HK-2 (cell line): ENCODE measurements around the gene SYCE3.
A peak's percentile ranks its signal among the peaks of the same experiment; 100 is the strongest.

Experiments
- DNase-seq: peaks from one replicate; pipeline ENCODE4 v3.0.0-alpha.2; 2018; ENCODE audit not compliant: unreplicated experiment

Gene SYCE3

DNA sequence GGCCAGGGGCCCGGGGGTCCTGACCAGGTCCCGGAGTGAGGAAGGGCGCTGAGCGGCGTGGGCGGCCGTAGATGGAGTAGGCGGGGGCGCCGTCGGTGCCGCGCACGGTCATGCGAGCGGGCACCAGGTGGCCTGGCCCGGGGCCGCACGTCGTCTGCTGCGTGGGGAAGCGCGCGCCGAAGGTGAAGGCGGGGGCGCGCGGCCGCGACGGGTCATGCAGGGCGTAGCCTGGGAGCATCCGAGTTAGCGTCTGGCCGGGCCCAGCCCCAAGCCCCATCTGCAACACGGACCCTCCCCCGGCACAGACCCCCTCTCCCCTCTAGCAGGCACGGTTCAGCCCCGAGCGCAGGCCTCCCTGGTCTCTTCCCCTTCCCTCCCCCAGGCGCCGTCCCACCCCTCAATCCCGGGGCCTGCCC is 31.2 kb downstream of the SYCE3 start:
- DNase-seq = peak; percentile 72

DNA sequence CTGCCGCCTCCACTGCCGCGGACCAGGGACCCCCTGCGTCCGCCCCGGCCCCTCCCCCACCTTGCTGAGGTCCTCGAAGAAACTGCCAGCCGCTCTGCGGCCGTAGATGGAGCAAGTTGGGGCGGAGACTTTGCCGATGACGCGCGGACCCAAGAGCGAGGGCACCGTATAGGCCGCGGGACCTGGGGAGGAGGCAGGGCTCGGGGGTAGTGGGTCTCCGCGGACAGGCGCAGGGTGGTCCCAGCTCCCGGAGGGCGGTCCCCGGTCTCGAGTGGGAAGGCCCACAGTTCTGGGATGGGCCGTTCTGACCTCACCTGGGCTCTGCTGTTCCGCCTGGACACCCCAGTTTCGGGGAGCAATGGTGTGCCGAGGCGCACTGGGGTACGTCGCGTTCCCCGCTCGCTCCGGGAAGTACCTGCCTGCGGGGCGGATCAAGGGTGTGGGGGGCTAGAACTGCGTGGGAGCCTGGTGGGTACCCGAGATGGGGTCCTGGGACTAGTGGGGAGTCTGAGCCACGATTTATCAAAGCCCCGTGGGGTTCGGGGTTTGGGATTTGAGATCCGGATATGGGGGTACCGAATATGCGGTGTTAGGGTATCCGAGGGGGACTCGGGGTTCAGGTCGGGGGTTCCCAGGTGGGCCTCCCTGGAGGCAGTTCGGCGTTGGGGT is 31.7 kb downstream of the SYCE3 start:
- peak; percentile 85 for DNase-seq

DNA sequence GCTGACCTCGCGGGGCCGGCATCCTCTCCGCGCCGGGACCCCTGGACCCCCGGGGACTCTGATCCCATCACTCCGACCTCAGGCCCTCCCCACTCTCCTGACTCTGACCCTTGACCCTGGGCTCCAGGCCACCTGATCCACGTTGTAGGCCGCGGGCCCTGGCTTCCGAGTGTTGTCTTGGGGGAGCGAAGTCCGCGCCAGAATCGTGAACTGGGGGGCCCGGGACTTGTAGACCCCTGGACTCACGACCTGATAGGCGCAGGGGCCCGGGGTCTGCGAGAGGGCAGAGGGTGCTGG is 32.2 kb downstream of the SYCE3 start:
- DNase-seq = no peak

GRCh38 chr22:50529897-50530579 is 32.7 kb downstream of the SYCE3 start, which contains the start of gene TYMP:
Gene TYMP (minus strand): TSS chr22:50530012. CDS start chr22:50529709, 303 bp downstream.
- DNase-seq = peak; percentile 73

DNA sequence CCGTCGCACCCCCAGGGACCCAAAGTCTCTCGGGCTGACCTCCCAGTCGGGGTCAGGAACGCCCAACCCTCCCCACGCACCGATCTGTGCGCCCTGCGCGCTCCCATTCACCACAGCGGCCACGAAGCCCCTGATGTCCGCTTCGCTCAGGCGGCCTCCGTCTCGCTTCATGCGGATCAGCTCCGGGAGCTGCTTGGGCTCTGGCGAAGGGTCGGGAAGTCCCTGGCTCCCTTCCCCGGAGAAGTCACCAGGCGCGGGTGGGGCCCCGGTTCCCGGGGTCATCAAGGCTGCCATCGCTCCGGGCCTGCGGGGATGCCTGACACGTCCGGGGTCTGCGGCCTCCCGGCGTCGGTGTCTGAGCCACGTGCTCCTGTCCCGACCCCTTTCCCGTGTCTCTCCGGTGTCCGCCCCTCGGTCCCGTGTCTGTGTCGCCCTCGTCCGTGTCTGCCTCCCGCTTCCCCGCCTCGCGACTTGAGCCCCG is 33.3 kb downstream of the SYCE3 start:
- DNase-seq = no peak

GRCh38 chr22:50528682-50529415 is 33.9 kb downstream of the SYCE3 start:
- DNase-seq = no peak

DNA sequence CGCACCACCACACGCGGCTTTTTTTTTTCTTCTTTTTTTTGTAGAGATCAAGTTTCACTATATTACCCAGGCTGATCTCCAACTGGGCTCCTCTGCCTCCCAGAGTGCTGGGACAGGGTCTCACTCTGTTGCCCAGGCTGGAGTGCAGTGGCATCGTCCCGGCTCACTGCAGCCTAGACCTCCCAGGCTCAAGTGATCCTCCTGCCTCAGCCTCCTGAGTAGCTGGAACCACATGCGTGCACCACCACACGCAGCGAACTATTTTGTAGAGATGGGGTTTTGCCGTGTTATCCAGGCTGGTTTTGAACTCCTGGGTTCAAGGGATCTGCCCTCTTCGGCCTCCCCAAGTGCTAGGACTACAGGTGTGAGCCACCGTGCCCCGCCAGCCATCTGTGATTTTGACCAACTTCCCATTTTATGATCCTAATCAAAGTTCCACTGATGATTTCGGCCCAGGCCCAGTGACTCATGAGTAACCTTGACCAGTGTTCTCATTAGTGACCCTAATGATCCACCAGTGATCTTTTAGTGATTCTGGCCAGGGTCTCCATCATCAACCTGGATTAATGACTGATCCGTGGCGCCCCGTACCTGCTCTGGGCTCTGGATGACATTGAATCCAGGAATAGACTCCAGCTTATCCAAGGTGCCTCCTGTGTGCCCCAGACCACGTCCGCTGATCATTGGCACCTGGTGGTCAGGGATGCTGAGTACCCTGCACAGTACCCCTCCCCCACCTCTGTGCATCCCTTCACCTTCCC is 34.6 kb downstream of the SYCE3 start:
- DNase-seq = no peak

GRCh38 chr22:50526834-50527801 is 35.6 kb downstream of the SYCE3 start:
- peak; percentile 55 for DNase-seq

DNA sequence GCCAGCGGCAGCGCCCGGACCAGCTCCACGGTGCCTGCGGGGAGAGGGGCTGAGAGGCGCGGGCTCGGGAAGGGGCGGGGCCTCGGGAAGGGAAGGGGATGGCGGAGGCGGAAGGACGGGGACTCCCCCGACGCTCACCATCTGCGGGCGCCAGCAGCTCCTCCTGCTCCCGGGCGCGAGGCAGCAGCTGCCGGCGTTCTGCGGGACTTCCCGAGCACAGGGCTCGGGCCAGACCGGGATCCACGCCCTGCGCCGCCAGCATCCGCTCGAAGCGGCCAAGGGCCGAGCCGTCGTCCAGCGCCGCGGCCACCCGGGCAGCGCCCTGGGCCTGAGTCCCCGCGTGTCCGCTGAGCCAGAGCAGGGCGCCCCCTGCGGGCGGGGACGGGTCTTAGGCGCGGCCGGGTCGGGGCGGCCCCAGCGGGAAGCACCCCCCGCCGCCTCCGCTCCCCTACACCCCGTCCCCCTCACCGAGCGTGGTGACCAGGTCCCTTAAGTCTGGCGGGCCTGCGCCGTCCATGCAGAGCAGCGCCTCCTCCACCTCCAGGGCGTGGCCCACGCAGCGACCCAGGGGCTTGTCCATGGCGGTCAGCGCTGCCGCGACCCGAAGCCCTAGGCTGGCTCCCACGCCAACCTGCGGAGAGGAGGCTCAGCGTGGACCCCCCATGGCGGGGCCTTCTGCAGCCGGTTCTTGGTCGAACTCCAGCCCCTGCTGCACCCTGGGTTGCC is 36.4 kb downstream of the SYCE3 start:
- DNase-seq = peak; percentile 77

DNA sequence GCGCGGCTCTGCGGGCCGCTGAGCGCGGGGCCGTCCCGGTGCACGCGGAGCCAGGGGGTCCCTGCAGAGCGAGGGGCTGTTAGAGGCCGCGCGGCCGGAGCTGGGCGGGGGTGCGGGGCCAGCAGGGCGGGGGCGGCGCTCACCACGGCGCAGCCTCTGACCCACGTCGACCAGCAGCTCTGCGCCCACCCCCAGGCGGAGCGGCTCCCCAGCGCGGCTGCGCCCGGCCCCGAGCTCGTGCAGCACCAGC is 36.9 kb downstream of the SYCE3 start:
- no peak for DNase-seq

- DNase-seq = peak; percentile 97
Measured at GRCh38 chr22:50525104-50525857, 37.4 kb downstream of the SYCE3 start, which contains the start of gene SCO2. Gene SCO2 (minus strand): TSS chr22:50525598. CDS start chr22:50524411, 1,187 bp downstream.

DNA sequence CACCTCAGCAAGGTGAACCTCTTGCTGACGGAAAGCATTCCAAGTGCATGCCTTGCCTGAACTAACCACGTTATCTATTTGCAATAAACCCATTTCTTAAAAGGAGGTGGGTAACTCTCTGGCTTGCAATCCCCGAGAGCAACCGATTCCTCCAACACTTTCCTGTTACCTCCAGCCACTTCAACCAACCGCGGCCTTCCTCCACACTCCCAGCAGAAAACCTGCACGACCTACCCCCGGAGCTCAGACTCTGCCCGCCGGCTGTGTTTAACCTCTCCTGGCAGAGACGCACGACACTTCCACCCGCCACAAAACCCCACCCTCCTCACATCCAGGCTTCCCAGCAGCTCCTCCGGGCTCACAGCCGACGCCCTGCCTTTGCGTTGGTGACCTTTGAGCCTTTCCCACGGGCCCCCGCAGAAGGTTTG is 38.0 kb downstream of the SYCE3 start:
- no peak for DNase-seq

DNA sequence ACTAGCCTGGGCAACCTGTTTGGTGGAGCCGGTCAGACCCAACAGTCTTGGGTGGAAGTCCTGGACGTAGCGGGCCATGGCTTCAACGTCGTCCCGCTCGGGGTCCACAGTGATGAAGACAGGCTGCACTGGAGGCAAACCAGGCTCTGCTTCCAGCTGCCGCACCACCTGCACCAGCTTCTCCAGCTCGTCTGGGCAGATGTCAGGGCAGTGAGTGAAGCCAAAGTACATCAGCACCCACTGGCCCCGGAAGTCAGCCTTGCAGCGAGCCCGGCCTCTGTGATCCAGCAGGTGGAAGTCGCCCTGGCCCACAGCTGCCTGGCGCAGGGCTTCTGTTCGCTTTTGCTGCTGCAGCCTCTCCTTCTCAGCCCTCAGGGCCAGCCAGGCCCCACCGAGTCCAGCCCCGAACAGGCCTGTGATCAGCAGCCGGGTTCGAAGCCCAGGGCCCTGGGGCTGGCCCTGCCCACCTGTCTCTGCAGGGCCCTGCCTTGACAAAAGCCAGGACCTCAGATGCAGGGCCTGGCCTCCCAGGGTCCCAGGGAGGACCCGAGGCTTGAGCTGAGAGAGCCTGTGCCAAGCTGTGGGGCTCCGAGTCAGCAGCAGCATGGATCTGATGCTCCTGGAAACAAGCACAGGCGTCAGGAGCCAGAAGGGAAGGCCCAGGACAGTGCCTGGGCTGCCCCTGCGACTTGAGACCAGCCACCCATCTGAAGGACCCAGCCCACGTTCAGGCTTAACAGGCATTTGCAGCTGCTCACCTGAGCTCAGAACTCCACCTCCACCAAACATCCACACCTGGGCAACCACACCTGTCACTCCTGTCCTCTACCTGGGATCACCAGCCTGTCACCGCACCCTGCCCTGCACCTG is 38.7 kb downstream of the SYCE3 start:
- no peak for DNase-seq

DNA sequence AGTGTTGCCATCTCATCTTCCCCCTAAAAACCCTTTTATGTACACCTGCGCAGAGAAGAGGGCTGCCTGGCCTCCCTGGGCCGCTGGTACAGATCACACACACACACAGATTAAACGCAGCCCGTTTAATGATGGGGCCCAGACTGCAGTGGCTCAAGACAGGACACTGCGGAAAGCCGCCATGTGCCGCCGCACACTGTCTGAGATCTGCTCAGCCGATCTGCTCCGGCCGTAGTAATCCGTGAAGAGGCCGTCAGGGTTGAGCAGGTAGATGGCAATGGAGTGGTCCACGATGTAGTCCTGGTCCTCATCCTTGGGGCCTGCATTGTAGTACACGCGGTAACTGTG is 39.3 kb downstream of the SYCE3 start:
- no peak for DNase-seq

- DNase-seq = no peak
Measured at GRCh38 chr22:50522806-50523438, 39.8 kb downstream of the SYCE3 start.

DNA sequence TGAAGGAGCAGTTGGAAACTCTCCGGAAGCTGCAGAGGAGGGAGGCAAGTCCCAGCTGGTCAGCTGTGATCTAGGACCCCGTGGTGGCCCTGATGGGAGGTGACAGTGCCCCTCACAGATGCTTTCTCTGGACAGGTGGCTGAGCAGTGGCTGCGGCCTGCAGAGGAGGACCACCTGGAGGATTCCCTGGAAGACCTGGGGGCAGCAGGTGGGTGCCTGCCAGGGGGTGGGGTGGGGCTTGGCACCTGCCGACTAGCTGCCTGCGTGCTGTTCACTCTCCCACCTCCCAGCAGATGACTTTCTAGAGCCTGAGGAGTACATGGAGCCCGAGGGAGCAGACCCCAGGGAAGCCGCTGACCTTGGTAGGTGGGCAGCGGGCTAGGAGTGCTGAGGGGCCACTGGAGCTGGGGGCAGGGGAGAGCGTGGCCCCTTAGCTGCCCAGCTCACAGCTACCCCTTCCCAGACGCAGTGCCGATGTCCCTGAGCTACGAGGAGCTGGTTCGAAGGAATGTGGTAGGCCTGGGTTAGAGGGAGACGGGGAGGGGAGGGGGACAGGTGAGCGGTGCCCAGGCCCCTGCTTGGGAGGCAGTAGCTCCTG is 40.4 kb downstream of the SYCE3 start:
- DNase-seq = no peak

DNA sequence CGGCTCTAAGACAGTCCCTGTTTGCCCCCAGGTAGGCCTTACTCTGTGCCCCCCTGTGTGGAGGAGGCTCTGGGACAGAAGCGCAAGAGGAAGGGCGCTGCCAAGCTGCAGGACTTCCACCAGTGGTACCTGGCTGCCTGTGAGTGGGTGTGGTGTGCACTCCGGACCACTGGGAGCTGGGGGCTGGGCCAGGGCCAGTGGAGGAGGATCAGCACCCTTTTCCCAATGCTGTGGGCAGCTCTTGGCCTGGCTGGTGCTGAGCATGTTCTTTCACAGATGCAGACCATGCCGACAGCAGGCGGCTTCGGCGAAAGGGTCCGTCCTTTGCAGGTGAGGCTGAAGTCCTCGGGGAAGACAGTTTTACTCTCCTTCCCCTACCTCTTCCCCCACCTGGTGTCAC is 41.0 kb downstream of the SYCE3 start:
- no peak for DNase-seq
